ENCODE data around the gene NFE2L2. TPM values are rescaled to one million over a fixed set of nuclear protein-coding genes. Genes with fewer than 3 reads are reported as not detected.
A peak's percentile ranks its signal among the peaks of the same experiment; 100 is the strongest.

Gene NFE2L2
- total RNA-seq, 1 donor from 2014 or later, result 105 TPM

GRCh38 chr2:177264209-177264692 lies 276 bp downstream of the NFE2L2 start:
- DNase-seq (peak; percentile 71), ATAC-seq (peak; percentile 34 to 53)
- TF ChIP-seq CTCF (IDR thresholded peaks at IDR 0.05), result no peak
- H3K9me3 ChIP-seq, result no peaks in the 10 kb centered on the region
- intact Hi-C loops (cut with DNase I), result loop anchor here (10.0 kb wide), 1 partner anchor 99 kb away; no protein-coding TSS in a partner anchor
- no peaks in the 10 kb centered on the region for H3K36me3 ChIP-seq
- peak overlapping the region; percentile 94 for H3K4me3 ChIP-seq
- peaks cover 46% of the 10 kb centered on the region for H3K4me1 ChIP-seq
- no peaks in the 10 kb centered on the region for H3K27me3 ChIP-seq (ENCODE audit: low read depth)
- H3K27ac ChIP-seq, result peak overlapping the region; percentile 100

GRCh38 chr2:177263451-177264208 lies 897 bp downstream of the NFE2L2 start:
- peak; percentile 94 for TF ChIP-seq CTCF (IDR thresholded peaks at IDR 0.05)
- ATAC-seq (peak; percentile 85 to 93), DNase-seq (peak; percentile 99)
- Histone ChIP-seq H3K4me1 (peaks cover 52% of the 10 kb centered on the region), H3K9me3 (no peaks in the 10 kb centered on the region), H3K27ac (peak overlapping the region; percentile 100), H3K27me3 (ENCODE audit: low read depth) (no peaks in the 10 kb centered on the region), H3K36me3 (no peaks in the 10 kb centered on the region), H3K4me3 (peak overlapping the region; percentile 94)
- intact Hi-C loops (cut with DNase I), result loop anchor here (10.0 kb wide), 1 partner anchor 99 kb away; no protein-coding TSS in a partner anchor

- Histone ChIP-seq H3K9me3 (no peaks in the 10 kb centered on the region), H3K36me3 (no peaks in the 10 kb centered on the region), H3K27ac (peak overlapping the region; percentile 100), H3K4me3 (peak overlapping the region; percentile 94), H3K4me1 (peaks cover 58% of the 10 kb centered on the region), H3K27me3 (ENCODE audit: low read depth) (no peaks in the 10 kb centered on the region)
- DNase-seq (no peak), ATAC-seq (no peak)
- intact Hi-C loops (cut with DNase I), result loop anchor here (10.0 kb wide), 1 partner anchor 98 kb away; no protein-coding TSS in a partner anchor
- TF ChIP-seq CTCF (IDR thresholded peaks at IDR 0.05), result no peak
Measured at GRCh38 chr2:177262958-177263450, 1.5 kb downstream of the NFE2L2 start.

GRCh38 chr2:177262092-177262491 lies 2.4 kb downstream of the NFE2L2 start:
- DNase-seq (no peak), ATAC-seq (no peak)
- Histone ChIP-seq H3K27ac (peak overlapping the region; percentile 100), H3K9me3 (no peaks in the 10 kb centered on the region), H3K4me3 (peak overlapping the region; percentile 94), H3K36me3 (no peaks in the 10 kb centered on the region), H3K27me3 (ENCODE audit: low read depth) (no peaks in the 10 kb centered on the region), H3K4me1 (peaks cover 66% of the 10 kb centered on the region)
- no peak for TF ChIP-seq CTCF (IDR thresholded peaks at IDR 0.05)
- intact Hi-C loops (cut with DNase I), result loop anchor here (10.0 kb wide), 1 partner anchor 97 kb away; no protein-coding TSS in a partner anchor

- intact Hi-C loops (cut with DNase I), result loop anchor here (10.0 kb wide), 1 partner anchor 97 kb away; no protein-coding TSS in a partner anchor
- Histone ChIP-seq H3K36me3 (no peaks in the 10 kb centered on the region), H3K4me3 (peak overlapping the region; percentile 94), H3K9me3 (no peaks in the 10 kb centered on the region), H3K27me3 (ENCODE audit: low read depth) (no peaks in the 10 kb centered on the region), H3K27ac (peak overlapping the region; percentile 100), H3K4me1 (peaks cover 66% of the 10 kb centered on the region)
- TF ChIP-seq CTCF (IDR thresholded peaks at IDR 0.05), result no peak
- ATAC-seq (no peak), DNase-seq (no peak)
Measured at GRCh38 chr2:177261116-177262060, 3.1 kb downstream of the NFE2L2 start.
